Activated CD8-positive, alpha-beta memory T cell treated with anti-CD3 and anti-CD28 coated beads for 1 hour (primary cell): ENCODE results near the gene MBOAT2.
"Not testable (repeated sequence)": the region's sequence is repeated elsewhere in the genome, so short reads cannot be mapped to it uniquely, and the experiment has no call there.

Source experiments
- DNase-seq, 2 donors: peaks; one replicate each; pipeline ENCODE4 v3.0.0-alpha.2; 2020; ENCODE audit warnings: low read depth in 1 of 2; ENCODE audit errors: extremely low read depth in 1 of 2

The MBOAT2 gene

DNA sequence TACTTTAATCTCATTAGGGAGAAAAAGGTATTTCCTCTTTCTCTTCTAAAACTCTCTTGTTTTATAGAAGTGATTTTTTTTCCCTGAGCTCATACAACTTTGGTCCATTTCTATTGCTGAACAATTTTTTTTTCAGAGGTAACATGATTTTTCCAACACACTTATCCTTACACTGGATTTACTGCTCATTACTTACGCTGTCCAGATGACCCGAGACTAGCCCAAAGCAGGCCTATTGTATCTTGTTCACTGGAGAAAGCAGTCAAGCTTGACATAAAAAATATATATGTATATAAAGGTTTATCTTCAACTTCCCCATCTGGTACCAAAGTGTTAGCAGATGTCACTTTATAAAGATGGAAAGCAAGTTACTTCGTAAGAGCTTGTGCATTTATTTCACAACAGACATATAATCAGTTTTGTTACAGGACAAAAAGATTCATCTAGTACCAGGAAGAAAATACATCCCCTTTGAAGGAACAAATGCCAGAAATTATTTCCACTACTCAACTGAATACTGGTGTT lies 95.7 kb downstream of the MBOAT2 start:
- DNase-seq, result no peak

DNA sequence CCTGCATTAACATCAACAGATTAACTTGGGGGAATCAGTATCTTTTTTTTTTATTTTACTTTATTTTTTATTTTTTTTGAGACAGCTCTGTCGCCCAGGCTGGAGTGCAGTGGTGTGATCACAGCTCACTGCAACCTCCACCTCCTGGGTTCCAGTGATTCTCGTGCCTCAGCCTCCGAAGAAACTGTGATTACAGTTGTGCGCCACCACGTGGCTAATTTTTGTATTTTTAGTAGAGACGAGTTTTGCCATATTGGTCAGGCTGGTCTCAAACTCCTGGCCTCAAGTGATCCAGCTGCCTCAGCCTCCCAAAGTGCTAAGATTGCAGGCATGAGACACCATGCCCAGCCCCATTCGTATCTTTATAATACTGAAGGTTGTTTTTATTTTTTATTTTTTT lies 99.6 kb downstream of the MBOAT2 start:
- DNase-seq, result not testable (repeated sequence)

DNA sequence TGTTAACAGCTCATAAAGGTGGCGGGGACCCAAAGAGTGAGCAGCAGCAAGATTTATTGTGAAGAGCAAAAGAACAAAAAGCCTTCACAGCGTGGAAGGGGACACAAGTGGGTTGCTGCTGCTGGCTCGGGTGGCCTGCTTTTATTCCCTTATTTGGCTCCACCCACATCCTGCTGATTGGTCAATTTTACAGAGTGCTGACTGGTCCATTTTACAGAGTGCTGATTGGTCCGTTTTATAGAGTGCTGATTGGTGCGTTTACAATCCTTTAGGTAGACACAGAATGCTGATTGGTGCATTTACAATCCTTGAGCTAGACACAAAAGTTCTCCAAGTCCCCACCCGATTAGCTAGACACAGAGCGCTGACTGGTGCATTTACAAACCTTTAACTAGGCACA lies 100.7 kb downstream of the MBOAT2 start:
- DNase-seq, result not testable (repeated sequence)

DNA sequence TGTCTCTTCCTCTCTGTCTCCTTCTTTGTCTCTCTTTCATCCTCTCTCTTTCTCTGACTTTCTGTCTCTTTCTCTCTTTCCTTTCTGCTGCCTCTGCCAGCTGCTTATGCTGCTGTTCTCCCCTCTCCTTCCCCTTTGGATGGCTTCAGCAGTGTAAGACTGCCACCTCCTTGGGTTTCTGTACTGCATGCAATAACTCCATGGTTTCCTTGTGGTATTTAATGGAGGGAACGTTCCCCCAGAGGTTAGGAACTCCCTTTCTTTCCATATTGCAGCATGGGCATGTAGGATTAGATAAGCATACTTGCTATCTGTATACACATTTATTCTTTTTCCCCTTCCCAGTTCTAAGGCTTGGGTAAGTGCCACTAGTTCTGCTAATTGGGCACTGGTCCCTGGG lies 106.3 kb downstream of the MBOAT2 start:
- not testable (repeated sequence) for DNase-seq

DNA sequence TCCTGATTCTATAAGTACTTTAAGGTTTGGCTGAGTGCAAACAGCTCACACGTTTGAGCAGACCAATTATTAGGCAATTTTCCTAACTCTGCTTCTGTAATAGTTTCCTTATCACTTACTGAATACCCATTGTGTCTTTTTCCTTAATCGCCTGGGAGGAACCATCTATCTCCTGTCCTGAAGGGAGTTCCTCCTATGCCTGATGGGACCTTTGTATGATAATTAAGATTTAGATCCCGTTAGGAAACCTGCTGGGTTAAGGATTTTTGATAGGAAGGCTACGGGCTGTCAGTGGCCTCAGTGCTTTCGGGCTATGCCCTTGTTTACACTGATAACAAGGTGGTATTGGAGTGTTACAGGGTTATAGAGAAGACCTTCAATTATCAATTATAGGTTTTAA lies 106.8 kb downstream of the MBOAT2 start:
- not testable (repeated sequence) for DNase-seq

DNA sequence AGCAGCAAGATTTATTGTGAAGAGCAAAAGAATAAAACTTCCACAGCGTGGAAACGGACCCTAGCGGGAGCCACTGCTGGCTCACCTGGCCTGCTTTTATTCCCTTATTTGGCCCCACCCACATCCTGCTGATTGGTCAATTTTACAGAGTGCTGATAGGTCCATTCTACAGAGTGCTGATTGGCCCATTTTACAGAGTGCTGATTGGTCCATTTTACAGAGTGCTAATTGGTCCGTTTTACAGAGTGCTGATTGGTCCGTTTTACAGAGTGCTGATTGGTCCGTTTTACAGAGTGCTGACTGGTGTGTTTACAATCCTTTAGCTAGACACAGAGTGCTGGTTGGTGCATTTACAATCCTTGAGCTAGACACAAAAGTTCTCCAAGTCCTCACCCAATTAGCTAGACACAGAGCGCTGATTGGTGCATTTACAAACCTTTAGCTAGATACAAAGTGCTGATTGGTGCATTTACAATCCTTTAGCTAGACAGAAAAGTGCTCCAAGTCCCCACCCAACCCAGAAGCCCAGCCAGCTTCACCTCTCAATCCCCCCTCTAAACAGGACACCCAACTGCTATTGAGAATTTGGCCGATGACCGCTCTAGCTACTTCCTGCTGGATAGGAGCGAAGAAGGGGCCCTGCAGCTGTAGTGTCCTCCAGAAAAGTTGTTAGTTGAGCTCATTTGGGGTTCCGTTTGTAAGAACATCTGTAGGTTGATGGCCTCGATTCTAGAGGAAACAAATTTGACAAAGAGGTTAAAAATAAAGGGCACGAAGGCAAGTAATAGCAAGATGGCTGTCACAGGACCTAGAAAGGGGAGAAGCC lies 108.2 kb downstream of the MBOAT2 start:
- not testable (repeated sequence) for DNase-seq

DNA sequence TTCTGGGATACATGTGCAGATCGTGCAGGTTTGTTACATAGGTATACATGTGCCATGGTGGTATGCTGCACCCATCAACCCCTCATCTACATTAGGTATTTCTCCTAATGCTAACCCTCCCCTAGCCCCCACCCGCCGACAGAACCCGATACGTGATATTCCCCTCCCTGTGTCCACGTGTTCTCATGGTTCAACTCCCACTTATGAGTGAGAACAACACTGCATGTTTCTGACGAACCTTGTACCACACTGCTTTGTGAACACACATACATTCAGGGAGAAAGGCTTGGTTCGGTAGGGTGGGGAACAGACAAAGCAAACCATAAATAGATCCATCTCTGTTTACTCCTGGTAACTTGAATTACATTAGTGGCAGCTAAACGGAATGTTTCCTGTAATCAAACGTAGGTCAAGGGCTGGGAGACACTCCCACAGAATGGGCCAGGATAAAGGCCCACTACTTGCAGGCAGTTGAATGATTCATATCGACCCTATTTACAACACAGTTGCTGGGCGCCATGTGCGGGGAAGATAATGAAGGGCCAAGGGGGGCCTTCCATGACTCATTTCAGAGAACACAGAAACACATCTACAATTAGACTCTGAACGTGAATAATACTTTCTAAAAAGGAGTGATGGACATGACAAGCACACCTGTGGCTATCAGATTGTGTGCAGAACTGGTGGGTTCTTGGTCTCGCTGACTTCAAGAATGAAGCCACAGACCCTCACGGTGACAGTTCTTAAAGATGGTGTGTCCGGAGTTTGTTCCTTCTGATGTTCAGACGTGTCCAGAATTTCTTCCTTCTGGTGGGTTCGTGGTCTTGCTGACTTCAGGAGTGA lies 109.3 kb downstream of the MBOAT2 start:
- DNase-seq, result no peak

DNA sequence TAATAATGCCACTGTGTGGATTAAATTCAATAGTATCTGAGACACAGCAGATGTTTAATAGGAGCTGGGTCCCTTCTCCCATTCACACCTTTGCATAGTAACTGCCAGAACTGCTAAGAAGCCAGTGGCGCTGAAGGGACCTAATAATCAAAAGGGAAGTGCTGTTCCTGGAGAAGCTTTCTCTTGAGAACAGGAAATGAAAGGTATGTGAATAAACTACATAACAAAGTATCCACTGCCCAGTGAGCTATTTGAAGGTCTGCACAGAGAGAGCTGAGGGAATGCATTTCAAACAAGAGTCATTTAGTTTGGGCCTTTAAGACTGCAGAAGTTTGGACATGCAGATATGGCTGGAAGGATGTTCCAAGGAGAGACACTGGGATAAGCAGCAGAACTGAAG lies 110.0 kb downstream of the MBOAT2 start:
- no peak for DNase-seq

DNA sequence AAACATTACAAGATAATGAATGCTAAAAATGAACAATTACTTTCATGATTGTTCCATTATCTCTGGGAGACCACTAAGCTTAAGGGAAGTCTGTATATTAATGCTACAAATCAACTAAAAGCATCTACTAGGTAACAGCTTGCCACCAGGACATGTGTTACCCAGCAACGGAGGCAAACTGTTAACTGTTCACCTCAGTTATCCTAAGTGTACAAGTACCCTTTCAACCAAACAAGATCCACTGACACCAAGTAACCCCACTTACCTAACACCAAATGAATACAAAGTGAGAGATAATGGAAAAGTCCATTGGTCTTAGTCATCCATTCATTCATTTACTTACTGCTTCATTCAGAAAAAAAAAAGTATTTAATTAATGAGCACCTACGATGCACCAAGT lies 111.4 kb downstream of the MBOAT2 start:
- DNase-seq, result no peak

DNA sequence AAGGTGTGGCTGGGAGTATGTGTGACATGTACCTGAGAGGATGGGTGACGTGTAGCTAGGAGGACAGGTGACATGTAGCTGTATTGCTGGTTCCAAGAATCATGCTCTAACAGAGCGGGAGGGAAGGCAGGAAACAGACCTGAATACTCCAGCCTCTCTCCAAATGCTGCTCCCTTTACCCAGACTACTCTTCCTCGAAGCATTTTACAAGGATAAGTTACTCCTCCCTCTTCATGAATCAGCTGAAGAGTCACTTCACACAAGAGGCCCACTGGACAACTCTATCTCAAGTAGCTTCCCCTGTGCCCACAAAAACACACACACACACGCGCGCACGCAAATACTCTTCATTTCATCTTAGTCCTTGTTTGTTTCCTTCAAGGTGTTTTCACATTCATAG lies 113.5 kb downstream of the MBOAT2 start:
- no peak for DNase-seq

DNA sequence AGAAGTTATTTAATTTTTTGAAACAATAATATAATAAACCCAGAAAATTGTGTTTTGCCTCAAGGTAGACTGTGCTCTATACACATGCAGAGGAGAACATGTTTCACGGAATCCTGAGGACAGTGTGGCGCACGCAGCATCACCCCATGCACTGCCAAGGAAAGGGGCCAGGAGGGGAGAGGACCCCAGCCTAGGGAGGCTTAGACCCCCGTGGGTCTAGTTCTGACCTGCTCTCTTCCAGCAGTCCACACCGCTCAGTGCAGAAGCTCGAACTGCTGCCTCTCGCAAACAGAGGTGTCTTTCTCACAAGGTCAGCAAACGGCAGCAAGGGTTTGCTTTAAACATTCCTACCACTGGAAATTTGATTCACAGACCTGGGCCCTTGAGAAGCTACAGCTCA lies 114.5 kb downstream of the MBOAT2 start:
- DNase-seq, result no peak

DNA sequence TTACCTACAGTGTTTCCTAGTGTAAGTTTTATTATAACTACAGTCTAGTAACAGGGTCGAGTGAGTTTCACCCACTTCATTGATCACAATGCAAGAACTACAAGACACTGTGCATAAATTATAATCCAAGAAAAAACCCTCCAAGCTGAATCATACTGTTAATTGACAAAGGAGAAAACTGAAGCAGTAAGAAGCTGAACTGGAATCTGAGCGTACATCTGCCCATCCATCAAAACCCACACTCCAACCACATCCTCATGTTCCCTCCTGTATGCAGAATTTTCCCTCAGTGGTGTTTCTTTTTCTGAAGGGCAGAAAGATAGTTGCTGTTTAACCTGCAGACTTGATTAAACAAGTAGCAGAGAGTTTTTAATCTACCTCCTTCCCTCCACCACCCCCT lies 116.6 kb downstream of the MBOAT2 start:
- DNase-seq, result no peak

DNA sequence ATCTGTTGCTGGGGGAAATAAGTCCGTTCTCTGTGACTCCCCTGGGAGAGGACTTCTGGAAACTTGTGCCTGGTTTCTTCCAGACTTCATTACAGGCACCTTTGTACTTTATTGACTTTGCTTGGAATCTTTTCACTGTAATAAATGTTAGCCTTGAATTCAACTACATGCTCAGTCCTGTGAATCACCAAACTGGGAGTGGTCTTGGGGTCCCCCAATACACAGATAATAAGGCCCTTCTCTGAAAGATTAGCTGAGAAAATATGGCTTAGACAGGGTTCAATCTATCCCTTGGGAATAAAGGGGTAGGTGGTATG lies 117.3 kb downstream of the MBOAT2 start:
- DNase-seq, result no peak

DNA sequence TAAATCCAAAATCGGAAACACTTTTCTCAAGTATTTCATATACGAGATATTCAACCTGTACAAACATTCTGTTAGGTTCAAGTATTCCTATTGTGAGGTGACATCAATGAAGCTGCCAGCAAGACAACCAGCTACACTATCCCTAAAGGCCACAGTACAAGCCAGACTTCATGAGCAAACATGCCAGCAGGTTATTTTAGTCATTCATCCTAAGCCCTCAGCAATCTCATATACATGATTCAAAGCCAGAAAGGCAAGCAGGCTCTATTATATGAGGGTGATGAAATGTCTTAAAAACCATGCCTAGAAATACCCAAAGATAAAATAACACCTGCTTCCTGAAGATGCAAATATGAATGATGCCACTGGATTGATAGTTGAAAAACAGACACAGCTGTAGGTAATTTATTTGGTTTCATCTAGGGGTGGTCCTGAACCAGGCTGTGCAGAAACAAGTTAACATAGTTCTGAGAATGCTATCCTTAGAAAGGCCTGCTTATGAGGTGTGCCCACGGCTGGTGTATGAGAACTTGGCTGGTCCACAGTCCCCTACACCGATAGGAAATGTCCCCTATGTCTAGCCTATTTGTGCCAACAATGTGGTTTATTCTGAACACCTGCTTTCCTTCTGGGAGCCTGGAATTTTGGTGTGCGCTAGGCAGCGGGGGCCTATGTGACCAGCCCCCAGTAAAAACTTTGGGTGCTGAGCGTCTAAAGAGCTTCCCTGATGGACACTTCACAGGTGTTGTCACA lies 117.9 kb downstream of the MBOAT2 start:
- DNase-seq, result no peak

DNA sequence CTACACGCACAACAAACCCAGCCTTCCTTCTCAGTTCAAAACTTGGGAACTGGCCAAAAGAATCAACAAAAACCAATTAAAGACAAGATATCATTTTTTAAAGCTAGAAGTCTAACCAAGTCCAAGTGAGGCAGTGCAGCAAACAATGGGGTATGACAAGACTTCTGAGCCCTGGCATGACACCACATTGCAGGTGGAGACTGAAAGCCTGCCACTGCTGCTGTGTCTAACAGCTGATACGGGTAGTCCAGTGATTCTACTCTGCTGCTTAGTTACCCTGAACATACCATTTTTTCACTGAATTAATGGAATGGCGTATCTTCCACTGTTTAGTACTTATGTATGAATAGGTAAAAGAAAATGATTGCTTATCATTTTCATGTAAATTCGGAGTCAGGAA lies 118.7 kb downstream of the MBOAT2 start:
- DNase-seq, result no peak

DNA sequence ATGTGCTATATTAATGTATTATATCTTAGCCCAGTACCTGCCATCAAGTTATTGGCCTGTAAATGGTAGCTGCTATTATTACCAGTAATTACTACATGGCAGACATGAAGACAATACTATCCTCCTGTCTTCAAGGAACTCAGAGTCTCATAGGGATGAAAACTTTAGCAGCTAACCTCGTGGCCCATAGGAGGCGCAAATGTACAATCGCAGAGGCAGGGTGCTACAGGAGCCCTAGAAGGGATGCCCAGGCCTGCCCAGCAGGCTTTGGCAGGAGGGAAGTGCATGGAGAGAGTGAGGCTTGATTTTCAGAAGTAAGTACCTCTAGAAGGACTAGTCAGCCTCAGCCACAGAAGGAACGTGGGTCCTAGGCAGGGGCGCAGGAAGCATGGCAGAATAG lies 121.4 kb downstream of the MBOAT2 start:
- DNase-seq, result no peak

DNA sequence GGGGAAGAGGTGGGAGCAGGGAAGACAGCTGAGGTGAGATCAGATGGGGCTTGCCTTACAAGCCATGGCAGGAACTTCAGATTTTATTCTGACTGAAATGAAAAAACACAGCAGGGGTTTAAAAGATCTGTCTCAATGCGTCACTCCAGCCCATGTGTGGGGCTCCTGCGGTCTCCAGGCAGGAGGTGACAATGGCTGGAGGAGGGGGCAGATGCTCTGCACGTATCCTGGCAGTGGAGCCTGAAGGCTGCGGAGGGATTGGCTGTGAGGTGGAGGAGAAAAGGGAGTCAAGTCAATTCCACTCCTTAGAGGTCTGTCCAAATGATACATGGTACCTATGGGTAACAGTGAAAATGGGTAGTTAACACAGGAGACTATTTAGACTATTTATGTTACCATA lies 125.6 kb downstream of the MBOAT2 start:
- DNase-seq, result no peak

DNA sequence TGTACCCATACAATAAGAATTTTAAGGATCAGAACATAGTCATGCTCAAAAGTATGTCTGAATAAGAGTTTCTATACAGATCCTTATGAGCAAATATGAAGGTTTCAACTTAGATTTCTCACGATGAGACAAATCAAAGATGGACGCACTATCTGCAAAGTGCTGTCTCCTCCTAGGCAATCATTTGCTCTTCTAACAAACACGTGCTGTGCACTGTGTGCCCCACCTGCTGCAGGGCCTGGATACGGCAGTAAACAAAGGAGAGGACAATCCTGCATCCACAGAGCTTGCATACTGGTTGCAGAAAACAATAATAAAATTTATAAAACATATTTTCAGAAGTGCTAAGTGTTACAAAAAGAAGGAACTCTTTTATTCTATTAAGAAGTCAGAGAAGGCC lies 126.2 kb downstream of the MBOAT2 start:
- DNase-seq, result no peak

DNA sequence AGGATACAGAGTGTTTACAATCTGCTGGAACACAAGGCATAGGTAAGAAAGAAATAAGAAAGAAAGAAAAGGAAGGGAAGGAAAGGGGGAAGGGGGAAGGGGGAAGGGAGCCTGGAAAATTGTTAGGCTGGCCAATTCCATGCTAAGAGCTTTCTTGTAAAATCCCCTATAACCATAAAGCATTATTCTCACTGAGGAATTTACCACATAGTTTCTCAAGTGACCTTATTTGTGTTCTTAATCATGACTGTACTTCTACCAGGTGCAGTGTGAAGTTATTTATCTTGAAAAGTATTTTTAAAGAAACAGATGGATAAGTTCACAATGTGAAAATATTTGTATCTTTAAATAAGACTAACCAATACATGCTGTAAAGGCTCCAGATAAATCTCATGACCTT lies 126.9 kb downstream of the MBOAT2 start:
- DNase-seq, result no peak

DNA sequence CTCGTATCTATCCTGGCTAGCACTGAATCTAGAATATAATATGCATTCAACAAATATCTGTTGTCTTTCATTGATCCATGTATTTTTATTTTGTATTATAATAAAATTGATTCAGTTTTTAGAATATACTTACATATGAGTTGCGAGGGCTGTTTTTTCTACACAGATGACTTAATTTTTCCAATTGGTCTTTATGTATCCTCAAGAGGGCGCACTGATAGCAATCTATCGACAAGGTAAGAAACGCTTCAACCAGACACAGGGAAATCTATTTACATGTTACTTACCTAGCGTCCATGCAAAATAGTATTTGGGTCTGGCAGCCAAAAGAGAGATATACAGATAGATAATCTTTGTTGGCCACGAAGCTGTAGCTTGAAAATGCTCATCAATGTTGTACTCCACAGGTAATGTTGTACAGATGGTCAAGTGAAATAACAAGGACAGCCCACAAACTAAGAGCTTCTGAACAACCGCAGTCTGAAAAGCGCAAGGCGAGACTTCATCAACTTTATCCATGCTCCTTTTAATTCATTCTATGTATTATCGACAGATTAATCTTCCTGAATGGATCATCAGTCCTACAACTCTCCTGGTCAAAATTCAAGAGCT lies 130.6 kb downstream of the MBOAT2 start:
- no peak for DNase-seq

DNA sequence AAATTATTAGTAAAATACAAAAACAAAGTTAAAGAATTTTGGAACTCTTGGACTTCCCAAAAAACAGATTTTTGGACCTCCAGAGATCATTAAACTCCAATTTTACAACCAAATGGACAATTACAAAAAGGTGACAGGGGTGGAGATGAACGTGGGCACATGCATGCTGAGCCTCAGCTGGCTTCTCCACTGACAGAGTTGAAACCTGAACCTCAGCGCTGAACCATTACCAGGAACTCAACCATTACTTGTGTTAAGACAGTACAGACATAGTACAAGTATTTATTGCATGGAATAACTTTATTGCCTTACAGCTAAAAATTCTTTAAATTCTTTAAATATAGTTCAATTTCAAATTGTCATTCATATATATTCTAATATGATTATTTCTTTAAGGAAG lies 133.0 kb downstream of the MBOAT2 start:
- no peak for DNase-seq
